ENCODE data around the gene B3GNT8. TPM values are rescaled to one million over a fixed set of nuclear protein-coding genes. Genes with fewer than 3 reads are reported as not detected.

B3GNT8 gene
- total and polyA plus RNA-seq, 9 of the 15 experiments (the other 6 are each of a cell fraction or from before 2014, with no cell fraction given) = 0.11 to 2.9 (median 0.65) TPM; not detected in 2

DNA sequence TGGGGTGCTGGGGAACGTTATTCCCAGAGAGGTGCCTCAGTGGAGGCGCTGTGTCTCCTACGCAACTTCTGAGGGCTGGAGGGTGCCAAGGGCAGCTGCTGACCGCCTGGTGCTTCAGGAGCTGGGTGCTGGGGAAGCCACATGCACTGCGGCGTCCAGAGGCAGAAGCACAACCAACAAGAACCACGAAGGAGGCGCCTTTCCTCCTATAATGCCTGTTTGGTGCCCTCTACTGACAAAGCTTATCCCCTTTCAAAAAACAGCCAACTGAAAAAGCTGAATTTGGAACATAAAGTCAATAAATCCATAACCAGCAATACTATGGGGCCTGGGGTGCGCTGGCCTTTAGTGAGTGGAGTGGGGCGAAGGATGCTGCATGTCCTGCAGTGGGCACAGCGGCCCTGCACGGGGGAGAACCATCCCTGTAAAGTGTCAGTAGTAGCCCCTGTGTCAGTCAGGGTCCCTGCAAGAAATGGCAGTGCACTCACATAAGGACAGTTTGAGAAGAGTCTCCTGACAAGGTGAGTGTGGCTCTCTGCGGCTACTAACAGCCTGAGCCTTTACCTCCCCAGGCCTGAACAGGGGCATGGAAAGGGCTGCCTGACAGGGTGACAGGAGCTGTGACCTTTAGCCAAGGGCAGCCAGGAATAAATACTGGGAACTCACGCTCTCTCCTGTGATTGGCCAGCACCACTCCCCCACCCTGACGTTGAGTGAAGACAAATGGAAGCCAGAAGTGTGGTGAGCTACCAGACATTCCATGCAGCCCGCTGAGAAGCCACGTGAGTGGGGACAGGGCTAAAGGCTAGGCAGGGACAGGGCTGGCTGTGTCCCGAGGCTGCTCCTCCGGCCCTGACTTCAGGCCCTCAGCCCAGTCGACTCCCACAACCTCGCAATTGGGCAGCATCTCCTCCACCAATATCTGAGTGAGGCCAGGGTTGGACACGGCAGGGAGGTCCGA lies 4.5 kb upstream of the B3GNT8 start:
- no peak; the same call in 2 of the 3 replicates for ATAC-seq
- DNase-seq (ENCODE audit: extremely low read depth in 1 of 4, low spot score in 3 of 4) = peak in 2 of 4 experiments; percentile 41 to 57
- ChIA-PET POLR2A (interaction anchor here (0.6 to 1.5 kb wide), 3 partner anchors 8 to 650 kb away, joined by 3 to 11 read pairs (median 3); partner anchors contain the start of gene DMAC2), CTCF (ENCODE audit: low intra/inter-chr PET ratio) (no interaction called here)
- H3K4me3 ChIP-seq = no peak overlapping the region
- peak overlapping the region in 1 of 2 experiments; percentile 65; a peak in 2 of 4 replicates for H3K9ac ChIP-seq (ENCODE audit: insufficient read depth in 1 of 2, low read depth in 2 of 2, low read length in 2 of 2)
- 73% methylated on average over 22 of the region's 23 CpGs for WGBS (ENCODE audit: insufficient coverage, low coverage, missing lambda C conversion rate)
- no peaks in the 10 kb centered on the region for H3K9me1 ChIP-seq (ENCODE audit: control insufficient read depth, insufficient read depth, low read length)
- H3K9me3 ChIP-seq (replicated peaks; ENCODE audit: control insufficient read depth, insufficient read depth, low read depth, low read length) = no peaks in the 10 kb centered on the region
- FAIRE-seq = peak; percentile 40
- no peak overlapping the region for H2AFZ ChIP-seq (ENCODE audit: low read depth, low read length)
- H3K4me1 ChIP-seq (replicated peaks in 1 of 2; ENCODE audit: control insufficient read depth in 2 of 2, insufficient read depth in 2 of 2, low read length in 2 of 2) = peaks cover 14 to 39% of the 10 kb centered on the region in 2 experiments; a peak in 4 of 5 replicates
- in situ Hi-C loops (cut with MboI) (no loop called here), intact Hi-C loops (cut with micrococcal nuclease) (loop anchor here (5.0 to 10.0 kb wide), 2 partner anchors 34 to 67 kb away; partner anchors contain the start of genes B9D2, BCKDHA and EXOSC5)
- TSS peak; percentile 32 for BruUV-seq (replicated peaks)
- H3K27me3 ChIP-seq (ENCODE audit: control insufficient read depth in 2 of 2, insufficient read depth in 2 of 2, low read length in 2 of 2) = no peaks in the 10 kb centered on the region
- peak overlapping the region; percentile 39; the same call in 1 of the 3 replicates for H3K27ac ChIP-seq (ENCODE audit: extremely low read depth, low read depth, low read length)
- peaks cover 41% of the 10 kb centered on the region for H3K36me3 ChIP-seq (ENCODE audit: control insufficient read depth, insufficient read depth, low read length)
- H4K20me1 ChIP-seq (replicated peaks; ENCODE audit: control insufficient read depth, insufficient read depth, low read length) = no peaks in the 10 kb centered on the region; the same call in 1 of the 2 replicates
- peaks cover 8% of the 10 kb centered on the region; the same call in 2 of the 3 replicates for H3K79me2 ChIP-seq (ENCODE audit: control insufficient read depth, insufficient read depth, low read length)
- H3K4me2 ChIP-seq (ENCODE audit: insufficient read depth, low read length) = no peak overlapping the region
- no peak for TF ChIP-seq MCM5 (IDR thresholded peaks at IDR 0.05; ENCODE audit: low read depth)
- TF ChIP-seq, protein P1, sequence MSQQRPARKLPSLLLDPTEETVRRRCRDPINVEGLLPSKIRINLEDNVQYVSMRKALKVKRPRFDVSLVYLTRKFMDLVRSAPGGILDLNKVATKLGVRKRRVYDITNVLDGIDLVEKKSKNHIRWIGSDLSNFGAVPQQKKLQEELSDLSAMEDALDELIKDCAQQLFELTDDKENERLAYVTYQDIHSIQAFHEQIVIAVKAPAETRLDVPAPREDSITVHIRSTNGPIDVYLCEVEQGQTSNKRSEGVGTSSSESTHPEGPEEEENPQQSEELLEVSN (IDR thresholded peaks at IDR 0.05; ENCODE audit: borderline replicate concordance in 1 of 2, extremely low read depth in 1 of 2, insufficient read depth in 1 of 2, insufficient read length in 1 of 2, low read depth in 1 of 2, low read length in 1 of 2, poor library complexity in 1 of 2, severe bottlenecking in 1 of 2) = no peak
- TF ChIP-seq NFXL1 (CRISPR knock-in tag; IDR thresholded peaks at IDR 0.05) = no peak
- no peak for TF ChIP-seq HDAC3 (IDR thresholded peaks at IDR 0.05; ENCODE audit: borderline replicate concordance, partially characterized antibody)
- no peak for TF ChIP-seq ZNF644 (tag; IDR thresholded peaks at IDR 0.05; ENCODE audit: low read depth)
- no peak for TF ChIP-seq ZNF165 (CRISPR knock-in tag; IDR thresholded peaks at IDR 0.05; ENCODE audit: borderline replicate concordance)
- peak; percentile 54; the same call in 1 of the 2 replicates for TF ChIP-seq MYC (IDR thresholded peaks at IDR 0.05; ENCODE audit: low read depth, low read length)
- TF ChIP-seq MYC (CRISPR knock-in tag; IDR thresholded peaks at IDR 0.05; ENCODE audit: borderline replicate concordance, low read depth) = no peak
- no peak for TF ChIP-seq SMARCB1 (IDR thresholded peaks at IDR 0.05; ENCODE audit: insufficient read length, low read depth)
- TF ChIP-seq ILF3 (IDR thresholded peaks at IDR 0.05; ENCODE audit: borderline replicate concordance) = no peak
- no peak for TF ChIP-seq ELF1 (tag; IDR thresholded peaks at IDR 0.05)
- TF ChIP-seq RHOXF2B (CRISPR knock-in tag; conservative IDR thresholded peaks at IDR 0.05) = no peak
- TF ChIP-seq RBM34 (IDR thresholded peaks at IDR 0.05; ENCODE audit: borderline replicate concordance, insufficient read depth, low read length) = no peak
- no peak for TF ChIP-seq GTF2E2 (tag; IDR thresholded peaks at IDR 0.05)
- TF ChIP-seq FOXM1 (IDR thresholded peaks at IDR 0.05; ENCODE audit: low read depth) = no peak
- no peak for TF ChIP-seq FOXM1 (CRISPR knock-in tag; IDR thresholded peaks at IDR 0.05; ENCODE audit: low read depth)
- TF ChIP-seq ZBTB17 (CRISPR knock-in tag; IDR thresholded peaks at IDR 0.05) = no peak
- no peak for TF ChIP-seq MCM3 (IDR thresholded peaks at IDR 0.05)
- TF ChIP-seq KLF13 (tag; IDR thresholded peaks at IDR 0.05; ENCODE audit: borderline replicate concordance, low read depth) = no peak
- no peak for TF ChIP-seq MEF2A (IDR thresholded peaks at IDR 0.05; ENCODE audit: control insufficient read depth, low read depth, low read length)
- peak; percentile 23 for TF ChIP-seq NFYB (IDR thresholded peaks at IDR 0.05; ENCODE audit: extremely low read depth, insufficient read length)

All from K562 (cell line).